Nephron (organoid): ENCODE measurements around the gene ADGB.
"Not testable (repeated sequence)": the region's sequence is repeated elsewhere in the genome, so short reads cannot be mapped to it uniquely, and the experiment has no call there.

Experiments
- H3K27ac Mint-ChIP-seq, 3 experiments: 2 replicates each; pipeline ENCODE4 v1.8.0; 2020; ENCODE audit warnings: mixed read lengths in 3 of 3, mild to moderate bottlenecking in 2 of 3, moderate library complexity in 1 of 3
- H3K27me3 Mint-ChIP-seq: 2 replicates; pipeline ENCODE4 v1.8.0; 2021; ENCODE audit warnings: low read depth, mild to moderate bottlenecking, moderate library complexity, mixed read lengths
- H3K36me3 Mint-ChIP-seq: 2 replicates; pipeline ENCODE4 v1.8.0; 2020; ENCODE audit warnings: low read depth, mixed read lengths
- H3K4me1 Mint-ChIP-seq: 2 replicates; pipeline ENCODE4 v1.8.0; 2020; ENCODE audit warnings: mixed read lengths
- H3K4me3 Mint-ChIP-seq, 3 experiments: 2 replicates each; pipeline ENCODE4 v1.8.0; 2020; ENCODE audit warnings: mild to moderate bottlenecking in 3 of 3, mixed read lengths in 3 of 3, moderate library complexity in 2 of 3
- H3K9me3 Mint-ChIP-seq: 2 replicates; pipeline ENCODE4 v1.8.0; 2020; ENCODE audit warnings: mixed read lengths
- TF ChIP-seq, protein P1 (sequence below), 3 experiments: fragments of 200-600 bp; sonication (generic); IDR thresholded peaks; one replicate each; pipeline ENCODE4 v1.5.0; 2021; ENCODE audit warnings: antibody characterized with exemption in 3 of 3; ENCODE audit not compliant: unreplicated experiment in 3 of 3

The ADGB gene

DNA sequence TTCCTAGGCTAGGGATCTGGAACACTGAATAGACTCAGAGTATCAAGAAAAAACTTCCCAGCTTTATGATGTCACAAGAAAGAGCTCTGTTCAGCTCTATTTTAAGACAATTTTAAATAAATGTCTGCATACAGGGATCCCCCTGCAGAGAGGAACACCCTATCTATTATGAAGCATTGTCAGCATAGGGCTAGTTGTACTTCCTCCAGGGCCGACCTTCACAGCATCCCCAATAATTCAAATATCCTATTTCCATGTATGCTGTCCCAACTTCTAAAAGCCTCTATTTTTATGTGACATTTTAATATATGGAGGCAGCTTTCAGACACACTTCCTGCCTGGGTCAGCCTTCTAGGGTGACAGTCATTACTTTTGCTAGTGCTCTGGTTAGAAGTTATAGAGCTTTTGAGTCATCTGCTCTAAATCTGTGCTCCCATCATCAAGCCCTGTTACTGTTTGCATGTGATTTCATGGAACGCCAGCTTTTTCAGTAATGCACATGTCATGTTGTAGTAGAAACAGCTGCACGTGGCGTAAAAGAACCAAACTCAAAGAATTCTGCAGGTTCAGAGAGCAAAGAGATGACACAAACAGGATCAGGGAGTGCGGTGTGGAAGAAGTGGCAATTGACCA, 189.2 kb downstream of the ADGB start:
- peaks cover 4% of the 10 kb centered on the region for H3K4me1 Mint-ChIP-seq
- peaks cover 7% of the 10 kb centered on the region for H3K9me3 Mint-ChIP-seq
- TF ChIP-seq, protein P1, sequence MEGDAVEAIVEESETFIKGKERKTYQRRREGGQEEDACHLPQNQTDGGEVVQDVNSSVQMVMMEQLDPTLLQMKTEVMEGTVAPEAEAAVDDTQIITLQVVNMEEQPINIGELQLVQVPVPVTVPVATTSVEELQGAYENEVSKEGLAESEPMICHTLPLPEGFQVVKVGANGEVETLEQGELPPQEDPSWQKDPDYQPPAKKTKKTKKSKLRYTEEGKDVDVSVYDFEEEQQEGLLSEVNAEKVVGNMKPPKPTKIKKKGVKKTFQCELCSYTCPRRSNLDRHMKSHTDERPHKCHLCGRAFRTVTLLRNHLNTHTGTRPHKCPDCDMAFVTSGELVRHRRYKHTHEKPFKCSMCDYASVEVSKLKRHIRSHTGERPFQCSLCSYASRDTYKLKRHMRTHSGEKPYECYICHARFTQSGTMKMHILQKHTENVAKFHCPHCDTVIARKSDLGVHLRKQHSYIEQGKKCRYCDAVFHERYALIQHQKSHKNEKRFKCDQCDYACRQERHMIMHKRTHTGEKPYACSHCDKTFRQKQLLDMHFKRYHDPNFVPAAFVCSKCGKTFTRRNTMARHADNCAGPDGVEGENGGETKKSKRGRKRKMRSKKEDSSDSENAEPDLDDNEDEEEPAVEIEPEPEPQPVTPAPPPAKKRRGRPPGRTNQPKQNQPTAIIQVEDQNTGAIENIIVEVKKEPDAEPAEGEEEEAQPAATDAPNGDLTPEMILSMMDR (IDR thresholded peaks at IDR 0.05; ENCODE audit: unreplicated experiment in 3 of 3): no peak
- peak overlapping the region; percentile 19 to 57 (median 38) for H3K4me3 Mint-ChIP-seq
- H3K36me3 Mint-ChIP-seq: peaks cover 4% of the 10 kb centered on the region
- peak overlapping the region in 1 of 3 experiments; percentile 44 for H3K27ac Mint-ChIP-seq
- peaks cover 3% of the 10 kb centered on the region for H3K27me3 Mint-ChIP-seq

DNA sequence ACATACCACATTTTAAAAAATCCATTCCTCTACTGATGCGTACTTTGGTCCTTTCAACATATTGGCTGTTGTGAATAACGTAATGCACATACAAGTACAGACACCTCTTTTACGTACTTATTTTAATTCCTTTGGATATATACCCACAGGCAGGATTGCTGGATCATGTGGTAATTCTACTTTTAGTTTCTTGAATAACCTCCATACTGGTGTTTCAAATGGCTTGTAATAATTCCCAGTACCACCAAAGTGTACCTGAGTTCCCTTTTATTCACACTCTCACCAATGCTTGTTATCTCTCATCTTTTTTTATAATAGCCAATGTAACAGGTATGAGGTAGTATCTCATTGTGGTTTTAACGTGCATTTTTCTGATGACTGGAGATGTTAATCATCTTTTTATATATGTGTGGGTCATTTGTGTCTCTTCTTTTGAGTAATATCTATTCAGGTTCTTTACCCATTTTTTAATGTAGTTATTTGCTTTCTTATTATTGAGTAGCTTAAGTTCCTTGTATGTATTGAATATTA, 191.9 kb downstream of the ADGB start:
- Mint-ChIP-seq H3K27me3 (peaks cover 3% of the 10 kb centered on the region), H3K27ac (no peak overlapping the region), H3K4me3 (no peak overlapping the region), H3K9me3 (peaks cover 7% of the 10 kb centered on the region), H3K36me3 (peaks cover 4% of the 10 kb centered on the region), H3K4me1 (peaks cover 4% of the 10 kb centered on the region)
- TF ChIP-seq, protein P1 (IDR thresholded peaks at IDR 0.05; ENCODE audit: unreplicated experiment in 3 of 3): no peak

DNA sequence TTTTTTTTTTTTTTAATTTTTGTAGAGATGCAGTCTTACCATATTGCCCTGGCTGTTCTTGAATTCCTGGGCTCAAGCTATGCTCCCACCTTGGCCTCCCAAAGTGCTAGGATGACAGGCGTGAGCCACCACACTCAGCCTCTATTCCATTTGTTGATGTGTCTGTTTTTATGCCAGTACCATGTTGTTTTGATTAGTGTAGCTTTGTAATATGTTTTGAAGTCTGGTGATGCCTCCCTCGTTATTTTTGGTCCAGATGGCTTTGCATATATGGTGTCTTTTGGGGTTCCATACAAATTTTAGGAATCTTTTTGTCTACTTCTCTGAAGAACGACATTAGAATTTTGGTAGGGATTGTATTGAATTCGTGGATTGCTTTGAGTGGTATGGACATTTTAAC, 193.2 kb downstream of the ADGB start:
- Mint-ChIP-seq H3K27me3 (peaks cover 3% of the 10 kb centered on the region), H3K4me1 (peaks cover 4% of the 10 kb centered on the region), H3K27ac (no peak overlapping the region), H3K4me3 (no peak overlapping the region), H3K36me3 (peaks cover 8% of the 10 kb centered on the region), H3K9me3 (peaks cover 18% of the 10 kb centered on the region)
- TF ChIP-seq, protein P1 (IDR thresholded peaks at IDR 0.05; ENCODE audit: unreplicated experiment in 3 of 3): no peak

DNA sequence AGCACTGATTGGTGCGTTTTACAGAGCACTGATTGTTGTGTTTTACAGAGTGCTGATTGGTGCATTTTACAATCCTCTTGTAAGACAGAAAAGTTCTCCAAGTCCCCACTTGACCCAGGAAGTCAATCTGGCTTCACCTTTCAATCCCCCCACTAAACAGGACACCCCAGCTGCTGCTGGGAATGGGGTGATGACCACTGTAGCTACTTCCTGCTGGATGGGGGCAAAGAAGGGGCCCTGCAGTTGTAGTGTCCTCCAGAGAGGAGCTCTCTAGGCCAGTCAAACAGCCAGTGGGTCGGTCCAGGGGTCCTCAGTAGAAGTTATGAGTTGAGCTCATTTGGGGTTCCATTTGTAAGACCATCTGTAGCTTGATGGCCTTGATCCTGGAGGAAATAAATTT, 194.4 kb downstream of the ADGB start:
- not testable (repeated sequence) for H3K36me3 Mint-ChIP-seq, H3K27ac Mint-ChIP-seq, H3K4me3 Mint-ChIP-seq, H3K27me3 Mint-ChIP-seq, H3K4me1 Mint-ChIP-seq
- H3K9me3 Mint-ChIP-seq: peaks cover 20% of the 10 kb centered on the region

DNA sequence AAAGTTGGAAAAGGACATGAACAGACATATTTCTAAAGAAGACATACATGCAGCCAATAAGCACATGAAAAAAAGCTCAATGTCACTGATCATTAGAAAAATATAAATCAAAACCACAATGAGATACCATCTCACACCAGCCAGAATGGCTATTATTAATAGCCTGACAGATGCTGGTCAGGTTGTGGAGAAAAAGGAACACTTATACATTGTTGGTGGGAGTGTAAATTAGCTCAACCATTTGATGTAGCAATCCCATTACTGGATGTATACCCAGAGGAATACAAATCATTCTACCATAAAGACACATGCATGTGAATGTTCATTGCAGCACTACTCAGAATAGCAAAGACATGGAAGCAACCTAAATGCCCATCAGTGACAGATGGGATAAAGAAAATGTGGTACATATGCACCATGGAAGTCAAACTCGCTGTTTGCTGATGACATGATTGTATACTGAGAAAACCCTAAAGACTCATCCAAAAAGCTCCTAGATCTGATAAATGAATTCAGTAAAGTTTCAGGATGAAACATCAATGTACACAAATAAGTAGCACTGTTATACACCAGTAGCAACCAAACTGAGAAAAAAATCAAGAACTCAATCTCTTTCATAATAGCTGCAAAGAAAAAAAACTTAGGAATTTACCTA, 196.8 kb downstream of the ADGB start:
- peaks cover 20% of the 10 kb centered on the region for H3K9me3 Mint-ChIP-seq
- TF ChIP-seq, protein P1 (IDR thresholded peaks at IDR 0.05; ENCODE audit: unreplicated experiment in 3 of 3): no peak
- H3K27ac Mint-ChIP-seq: no peak overlapping the region
- H3K4me1 Mint-ChIP-seq: no peaks in the 10 kb centered on the region
- no peaks in the 10 kb centered on the region for H3K27me3 Mint-ChIP-seq
- no peak overlapping the region for H3K4me3 Mint-ChIP-seq
- peaks cover 8% of the 10 kb centered on the region for H3K36me3 Mint-ChIP-seq

DNA sequence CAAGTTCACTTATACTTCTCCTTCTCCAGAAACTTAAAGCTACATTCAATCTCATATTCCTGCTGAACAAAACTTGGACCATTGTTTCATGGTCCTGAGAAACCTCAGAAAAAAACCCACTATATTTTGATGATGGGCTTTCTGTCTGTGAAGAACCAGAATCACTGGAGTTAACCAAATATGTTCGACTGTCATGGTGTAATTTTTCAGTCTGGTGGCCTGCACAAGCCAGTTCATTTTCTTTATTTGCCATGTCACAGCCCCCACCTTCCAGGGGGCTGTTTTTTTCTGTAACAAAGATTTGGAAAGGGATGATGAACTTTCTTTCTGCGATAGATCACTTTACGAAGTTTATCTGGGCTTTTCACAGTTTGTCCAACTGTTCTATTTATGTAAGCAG, 204.4 kb downstream of the ADGB start:
- not testable (repeated sequence) for H3K4me1 Mint-ChIP-seq, H3K9me3 Mint-ChIP-seq, H3K27ac Mint-ChIP-seq, H3K27me3 Mint-ChIP-seq, H3K4me3 Mint-ChIP-seq, H3K36me3 Mint-ChIP-seq

DNA sequence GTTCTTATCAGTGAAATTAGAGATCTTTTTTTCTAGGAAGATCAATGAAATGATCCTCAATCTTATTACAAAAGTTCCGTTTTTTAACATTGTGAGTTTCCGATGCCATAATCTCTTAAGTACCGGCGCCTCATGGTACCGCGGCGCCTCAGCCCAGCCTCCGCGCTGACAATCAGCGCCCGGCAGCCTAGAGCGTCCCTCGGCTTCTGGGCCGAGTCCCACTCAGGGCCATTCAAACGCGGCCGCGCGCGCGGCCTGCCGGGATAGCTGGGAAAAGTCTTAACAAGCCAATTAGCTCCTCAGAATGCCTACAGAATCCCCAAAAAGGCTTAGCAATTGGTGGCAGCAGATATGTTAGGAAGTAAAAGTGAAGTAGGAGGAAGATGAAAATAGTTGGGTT, 204.8 kb downstream of the ADGB start:
- Mint-ChIP-seq H3K4me1 (no peaks in the 10 kb centered on the region), H3K36me3 (no peaks in the 10 kb centered on the region), H3K9me3 (no peaks in the 10 kb centered on the region), H3K4me3 (no peak overlapping the region), H3K27ac (no peak overlapping the region), H3K27me3 (no peaks in the 10 kb centered on the region)
- TF ChIP-seq, protein P1 (IDR thresholded peaks at IDR 0.05; ENCODE audit: unreplicated experiment in 3 of 3): no peak
